ENCODE data around the gene LUC7L. TPM values are rescaled to one million over a fixed set of nuclear protein-coding genes. Genes with fewer than 3 reads are reported as not detected.
A peak's percentile ranks its signal among the peaks of the same experiment; 100 is the strongest.

The LUC7L gene
- total and polyA plus RNA-seq, 2 of the 8 experiments (the other 6 are each of a cell fraction or from before 2014, with no cell fraction given) = 49.7 to 129 TPM

GRCh38 chr16:143456-143855 lies 85.8 kb downstream of the LUC7L start:
- H3K56ac ChIP-seq (replicated peaks; ENCODE audit: insufficient read length, low read depth, low read length) = no peak overlapping the region
- no peak overlapping the region for H2BK15ac ChIP-seq (ENCODE audit: low read length)
- no peak overlapping the region for H3K27ac ChIP-seq (ENCODE audit: low read depth, low read length)
- ChIA-PET POLR2A (ENCODE audit: partially characterized antibody) (interaction anchor here (1.0 to 1.8 kb wide), 2 partner anchors 11 to 19 kb away, joined by 4 to 5 read pairs; no protein-coding TSS in a partner anchor), CTCF (ENCODE audit: partially characterized antibody) (interaction anchor here (1.0 to 2.4 kb wide), 4 partner anchors 23 to 72 kb away, joined by 3 to 8 read pairs (median 3); no protein-coding TSS in a partner anchor)
- H2BK120ac ChIP-seq (replicated peaks; ENCODE audit: low read depth, low read length) = peak overlapping the region; percentile 13
- H3K23me2 ChIP-seq (ENCODE audit: low read depth, low read length) = no peaks in the 10 kb centered on the region
- H3K27me3 ChIP-seq (replicated peaks in 1 of 4; ENCODE audit: control insufficient read depth in 3 of 4, extremely low read depth in 1 of 4, insufficient read depth in 3 of 4, low read length in 3 of 4) = 0 out of 7 replicates have a peak, but pooled peaks cover 0 to under 1% (median under 1%) of the 10 kb centered on the region in 4 experiments
- no peak overlapping the region for H3K9ac ChIP-seq (replicated peaks in 1 of 4; ENCODE audit: extremely low read depth in 1 of 4, low read depth in 3 of 4, low read length in 3 of 4)
- H3K4me2 ChIP-seq (ENCODE audit: insufficient read depth in 1 of 2, low read depth in 2 of 2, low read length in 2 of 2) = no peak overlapping the region
- no peak overlapping the region for H4K5ac ChIP-seq (ENCODE audit: insufficient read length, low read depth, low read length)
- TF ChIP-seq SIX5 (IDR thresholded peaks at IDR 0.05; ENCODE audit: low read depth, low read length) (no peak), MAX (IDR thresholded peaks at IDR 0.05) (no peak), TEAD4 (IDR thresholded peaks at IDR 0.05; ENCODE audit: low read depth, low read length) (no peak), FOSL1 (IDR thresholded peaks at IDR 0.05; ENCODE audit: insufficient read depth, low read depth, low read length) (no peak), PHF8 (conservative IDR thresholded peaks at IDR 0.05; ENCODE audit: low read depth, low read length) (no peak), CTCF (IDR thresholded peaks at IDR 0.05; ENCODE audit: control extremely low read depth in 1 of 3, insufficient read depth in 1 of 3, low read depth in 1 of 3, low read length in 3 of 3) (no peak), TBP (IDR thresholded peaks at IDR 0.05; ENCODE audit: low read depth, low read length) (no peak), CTBP2 (IDR thresholded peaks at IDR 0.05; ENCODE audit: borderline replicate concordance, insufficient read depth, insufficient read length, low read length) (no peak), SRF (IDR thresholded peaks at IDR 0.05; ENCODE audit: low read depth, low read length) (no peak)
- H3K14ac ChIP-seq (ENCODE audit: insufficient read length) = no peak overlapping the region
- 0 out of 2 replicates have a peak overlapping the region, but pooled peaks have one; percentile 17 for H2BK12ac ChIP-seq (ENCODE audit: low read depth, low read length)
- H3K9me3 ChIP-seq (ENCODE audit: insufficient read depth in 2 of 2, low read depth in 1 of 2, low read length in 1 of 2) = no peaks in the 10 kb centered on the region
- no peak overlapping the region for H4K8ac ChIP-seq (ENCODE audit: extremely low read depth, insufficient read depth, low read length)
- no peaks in the 10 kb centered on the region for H3K36me3 ChIP-seq (ENCODE audit: control insufficient read depth in 2 of 4, insufficient read depth in 4 of 4, low read length in 3 of 4)
- no peak overlapping the region for H4K91ac ChIP-seq (replicated peaks; ENCODE audit: insufficient read length, low read length)
- no peaks in the 10 kb centered on the region for H3K79me2 ChIP-seq (ENCODE audit: control insufficient read depth in 1 of 2, insufficient read depth in 2 of 2, low read length in 2 of 2)
- FAIRE-seq (no peak), DNase-seq (ENCODE audit: low read depth in 1 of 2, low spot score in 2 of 2) (no peak)
- H3K18ac ChIP-seq (ENCODE audit: extremely low read depth, low read length) = no peak overlapping the region
- WGBS, 2 experiments (ENCODE audit: extremely low coverage in 1 of 2, insufficient coverage in 1 of 2, insufficient read length in 1 of 2, insufficient replicate concordance in 2 of 2, low coverage in 1 of 2, low lambda C conversion rate in 2 of 2, missing lambda C conversion rate in 1 of 2) = 87% methylated on average over 6 of the region's 6 CpGs; no CpG with 5 or more reads in 1 of the 2 experiments
- no peak overlapping the region for H2AK5ac ChIP-seq (ENCODE audit: low read depth, low read length)
- 0 out of 2 replicates have a peak overlapping the region, but pooled peaks have one; percentile 63 for H2BK5ac ChIP-seq (ENCODE audit: low read depth, low read length)
- H3K4me3 ChIP-seq (ENCODE audit: extremely low read depth in 1 of 4, insufficient read depth in 2 of 4, low read depth in 3 of 4, low read length in 4 of 4) = no peak overlapping the region
- H3K4ac ChIP-seq (replicated peaks; ENCODE audit: insufficient read length, low read depth, low read length) = no peak overlapping the region
- no peaks in the 10 kb centered on the region; a peak in 1 of 7 replicates for H3K4me1 ChIP-seq (replicated peaks in 1 of 4; ENCODE audit: control insufficient read depth in 3 of 4, insufficient read depth in 4 of 4, low read length in 3 of 4)
- H3K79me1 ChIP-seq (ENCODE audit: low read depth, low read length) = no peaks in the 10 kb centered on the region
- 0 out of 2 replicates have a peak overlapping the region, but pooled peaks have one; percentile 21 for H2BK20ac ChIP-seq (ENCODE audit: low read length)
- H3K23ac ChIP-seq (ENCODE audit: insufficient read length) = no peak overlapping the region
- no peak overlapping the region for H2AFZ ChIP-seq (ENCODE audit: low read length)
- H4K20me1 ChIP-seq (replicated peaks in 1 of 2; ENCODE audit: control insufficient read depth in 1 of 2, insufficient read depth in 2 of 2, low read length in 2 of 2) = no peaks in the 10 kb centered on the region
